GM18951 (cell line): ENCODE data around the gene CDH3.

Experiments
- POLR2A ChIP-seq: IDR thresholded peaks from 4 replicates; pipeline ENCODE4 v1.6.1; 2011; ENCODE audit warnings: mild to moderate bottlenecking; ENCODE audit not compliant: insufficient read length, insufficient read depth; ENCODE audit errors: extremely low read depth
- in situ Hi-C: fragments of 300-500 bp; cut with MboI; formaldehyde crosslinking; loops from one replicate; pipeline ENCODE4 v1.12.0; 2022; ENCODE audit warnings: low sequenced_read_pairs, mixed read lengths, inconsistent platforms; ENCODE audit not compliant: unreplicated experiment

Gene CDH3

GRCh38 chr16:68644715-68645493, at the start of gene CDH3:
Gene CDH3, plus strand, starts transcription at chr16:68645310. Its CDS starts 70 bp downstream, at chr16:68645380.
- in situ Hi-C loops, result no loop called here
- no peak for TF ChIP-seq POLR2A

DNA sequence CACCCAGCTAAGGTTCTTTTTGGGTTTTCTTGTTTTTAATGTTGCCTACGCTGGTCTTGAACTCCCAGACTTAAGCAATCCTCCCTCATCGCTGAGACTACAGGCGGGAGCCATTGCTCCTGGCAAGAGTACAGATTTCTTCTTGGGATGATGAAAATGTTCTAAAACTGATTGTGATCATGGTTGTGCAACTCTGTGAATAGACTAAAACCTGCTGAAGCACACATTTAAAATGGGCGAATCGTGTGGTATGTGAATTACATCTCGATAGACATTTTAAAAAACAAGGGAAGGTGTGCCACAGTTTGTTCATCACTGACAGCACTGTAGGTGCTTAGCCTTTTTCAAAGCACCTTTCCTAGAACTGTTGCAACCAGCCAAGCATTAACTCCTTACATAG, 48.8 kb upstream of the CDH3 start:
- in situ Hi-C loops, result no loop called here
- TF ChIP-seq POLR2A, result no peak

DNA sequence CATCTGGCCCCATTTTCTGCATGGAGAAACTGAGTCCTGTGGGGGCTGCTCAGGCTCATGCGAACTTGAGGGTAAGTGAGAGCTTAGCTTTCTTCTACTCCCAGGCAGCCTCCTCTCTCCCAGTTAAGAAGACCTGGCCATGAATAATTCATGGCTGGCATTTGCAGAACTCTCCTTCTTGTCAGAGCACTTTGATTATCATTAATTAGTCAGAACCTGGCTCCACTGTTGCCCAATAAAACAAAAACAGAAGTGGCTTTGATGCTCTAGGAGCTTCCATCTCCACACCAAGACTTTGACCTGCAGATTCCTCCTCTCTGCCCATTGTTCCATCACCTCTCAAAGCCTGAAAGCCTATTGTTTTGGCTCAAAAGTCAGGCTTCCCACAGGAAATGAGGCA, 45.5 kb upstream of the CDH3 start:
- in situ Hi-C loops, result no loop called here
- no peak for TF ChIP-seq POLR2A

DNA sequence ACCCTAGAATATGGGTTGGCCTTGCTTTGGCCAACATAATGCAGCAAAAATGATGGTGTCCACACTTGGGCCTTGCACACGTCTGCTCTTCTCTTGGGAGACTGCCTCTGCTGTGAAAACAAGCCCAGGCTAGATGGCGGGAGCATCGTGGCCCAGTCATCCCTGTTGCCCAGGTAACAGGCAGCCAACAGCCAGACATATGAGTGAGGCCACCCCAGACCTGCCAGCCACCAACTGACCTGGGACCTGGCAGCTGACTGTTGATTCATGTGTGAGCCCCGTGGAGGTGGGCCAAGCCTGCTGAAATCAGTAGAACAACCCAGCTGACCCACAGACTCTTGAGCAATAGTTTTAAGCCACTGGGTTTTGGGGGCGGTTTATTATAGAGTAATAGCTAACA, 39.4 kb upstream of the CDH3 start:
- in situ Hi-C loops, result no loop called here
- TF ChIP-seq POLR2A, result no peak

- TF ChIP-seq POLR2A, result no peak
- in situ Hi-C loops, result no loop called here
Measured at GRCh38 chr16:68607443-68607842, 37.7 kb upstream of the CDH3 start.

- TF ChIP-seq POLR2A, result no peak
- in situ Hi-C loops, result no loop called here
Measured at GRCh38 chr16:68608330-68608729, 36.8 kb upstream of the CDH3 start.

- no peak for TF ChIP-seq POLR2A
- in situ Hi-C loops, result no loop called here
Measured at GRCh38 chr16:68612996-68613395, 32.1 kb upstream of the CDH3 start.

DNA sequence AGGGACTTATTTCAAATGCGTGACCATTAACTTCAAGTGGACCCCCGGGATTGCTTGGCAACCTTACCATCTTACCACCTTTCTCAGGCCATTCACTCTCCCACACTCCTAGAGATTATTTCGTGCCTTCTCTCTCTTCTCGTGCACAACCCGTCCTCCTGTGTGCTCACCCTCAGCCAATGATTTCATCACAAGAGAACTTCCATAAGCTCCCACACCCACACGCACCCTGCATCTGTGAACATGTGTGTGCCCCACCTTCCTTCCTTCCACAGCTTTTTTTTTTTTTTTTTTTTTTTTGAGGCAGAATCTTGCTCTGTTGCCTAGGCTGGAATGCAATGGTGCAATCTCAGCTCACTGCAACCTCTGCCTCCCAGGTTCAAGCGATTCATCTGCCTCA, 27.4 kb upstream of the CDH3 start:
- TF ChIP-seq POLR2A, result no peak
- in situ Hi-C loops, result no loop called here

- no peak for TF ChIP-seq POLR2A
- in situ Hi-C loops, result no loop called here
Measured at GRCh38 chr16:68626557-68626956, 18.6 kb upstream of the CDH3 start.

- TF ChIP-seq POLR2A, result no peak
- in situ Hi-C loops, result no loop called here
Measured at GRCh38 chr16:68627951-68628425, 17.1 kb upstream of the CDH3 start.

DNA sequence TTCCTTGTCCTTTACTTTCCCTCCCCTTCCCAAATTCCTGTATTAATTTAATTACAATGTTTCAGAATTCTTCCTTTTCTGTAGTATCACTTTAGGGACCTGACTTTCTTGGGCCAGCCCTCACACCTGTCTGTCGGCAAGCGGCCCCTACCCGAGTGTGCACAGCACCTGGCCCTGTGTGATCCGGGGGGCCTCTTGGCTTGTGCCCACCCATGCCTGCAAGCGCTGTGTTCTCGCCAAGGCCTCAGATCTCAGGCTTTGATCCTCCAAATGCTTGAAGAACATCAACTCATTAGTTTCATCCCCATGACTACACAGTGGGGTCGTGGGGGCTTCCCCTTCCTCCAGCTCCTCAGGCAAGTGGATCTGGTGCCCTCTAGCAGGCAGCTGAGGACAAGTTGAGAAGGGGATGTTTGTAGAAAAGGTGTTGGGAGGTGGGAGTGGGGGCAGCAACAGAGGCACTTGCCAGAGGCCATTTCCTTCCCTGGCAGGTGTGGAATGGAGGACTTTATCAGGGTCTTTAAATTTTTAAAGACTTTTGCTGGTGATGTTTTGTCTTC, 15.7 kb upstream of the CDH3 start:
- TF ChIP-seq POLR2A, result no peak
- in situ Hi-C loops, result no loop called here

DNA sequence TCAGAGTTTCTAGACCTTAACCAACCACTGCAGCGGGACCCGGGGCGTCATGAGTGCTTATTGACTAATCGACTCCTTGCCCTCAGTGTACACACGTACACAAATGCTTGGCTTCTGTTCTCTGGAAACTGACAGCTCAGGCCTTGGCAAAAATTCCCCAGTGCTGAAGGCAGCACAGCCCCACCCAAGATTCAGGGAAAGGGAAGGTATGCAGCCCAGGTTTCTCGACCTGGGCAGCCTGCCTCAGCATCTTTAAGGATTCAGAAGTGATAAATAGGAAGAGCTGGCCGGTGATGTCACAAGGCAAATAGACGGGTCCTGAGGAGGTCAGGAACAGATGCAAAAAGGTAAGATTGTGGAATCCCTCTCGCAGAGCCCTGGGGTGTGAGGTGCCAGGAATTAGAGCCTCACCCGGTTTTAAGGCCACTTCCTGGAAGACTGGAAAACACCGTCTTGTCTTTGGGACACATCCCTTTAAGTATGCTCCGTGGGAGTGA, 9.0 kb upstream of the CDH3 start:
- TF ChIP-seq POLR2A, result no peak
- in situ Hi-C loops, result no loop called here

- in situ Hi-C loops, result no loop called here
- TF ChIP-seq POLR2A, result no peak
Measured at GRCh38 chr16:68636818-68637217, 8.3 kb upstream of the CDH3 start.

DNA sequence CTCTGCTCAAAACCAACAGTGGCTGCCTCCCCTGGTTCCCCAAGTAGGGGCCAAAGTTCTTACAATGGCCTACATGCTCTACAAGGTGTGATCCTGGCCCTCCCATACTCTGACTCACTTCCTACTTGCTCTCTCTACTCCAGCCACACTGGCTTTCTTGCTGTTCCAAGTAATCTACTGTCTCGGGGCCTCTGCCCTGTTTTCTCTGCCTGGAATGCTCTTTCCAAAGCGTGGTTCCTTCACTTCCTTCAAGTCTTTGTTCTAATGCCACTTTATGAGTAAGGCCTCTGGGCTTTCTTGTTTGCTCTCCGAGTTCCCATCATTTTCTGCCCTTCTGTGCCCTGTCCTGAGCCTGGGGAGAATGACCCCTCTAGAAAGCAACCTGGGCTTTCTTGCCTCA, 4.1 kb upstream of the CDH3 start:
- in situ Hi-C loops, result no loop called here
- TF ChIP-seq POLR2A, result no peak

DNA sequence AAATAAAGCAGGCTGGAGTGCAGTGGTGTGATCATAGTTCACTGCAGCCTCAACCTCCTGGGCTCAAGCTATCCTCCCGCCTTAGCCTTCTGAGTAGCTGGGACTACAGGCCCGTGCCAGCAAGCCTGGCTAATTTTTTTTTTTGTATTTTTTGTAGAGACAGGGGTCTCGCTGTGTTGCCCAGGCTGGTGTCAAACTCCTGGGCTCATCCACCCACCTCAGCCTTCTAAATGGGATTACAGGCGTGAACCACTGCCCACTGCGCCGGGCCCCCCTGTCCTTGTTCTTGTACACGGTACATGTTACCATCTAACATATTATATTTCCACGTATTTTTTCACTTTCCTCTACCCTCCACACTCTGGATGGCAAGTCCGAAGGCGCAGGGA, 3.1 kb upstream of the CDH3 start:
- TF ChIP-seq POLR2A, result no peak

More for the DNA sequence above, 3.1 kb upstream of the CDH3 start:
- in situ Hi-C loops, result no loop called here
